AG20443 (cell line): ENCODE measurements around the gene NETO1.

Source experiments
- DNase-seq: peaks from one replicate; pipeline ENCODE4 v3.0.0; 2012; ENCODE audit warnings: low spot score, mixed read lengths

Gene NETO1

DNA sequence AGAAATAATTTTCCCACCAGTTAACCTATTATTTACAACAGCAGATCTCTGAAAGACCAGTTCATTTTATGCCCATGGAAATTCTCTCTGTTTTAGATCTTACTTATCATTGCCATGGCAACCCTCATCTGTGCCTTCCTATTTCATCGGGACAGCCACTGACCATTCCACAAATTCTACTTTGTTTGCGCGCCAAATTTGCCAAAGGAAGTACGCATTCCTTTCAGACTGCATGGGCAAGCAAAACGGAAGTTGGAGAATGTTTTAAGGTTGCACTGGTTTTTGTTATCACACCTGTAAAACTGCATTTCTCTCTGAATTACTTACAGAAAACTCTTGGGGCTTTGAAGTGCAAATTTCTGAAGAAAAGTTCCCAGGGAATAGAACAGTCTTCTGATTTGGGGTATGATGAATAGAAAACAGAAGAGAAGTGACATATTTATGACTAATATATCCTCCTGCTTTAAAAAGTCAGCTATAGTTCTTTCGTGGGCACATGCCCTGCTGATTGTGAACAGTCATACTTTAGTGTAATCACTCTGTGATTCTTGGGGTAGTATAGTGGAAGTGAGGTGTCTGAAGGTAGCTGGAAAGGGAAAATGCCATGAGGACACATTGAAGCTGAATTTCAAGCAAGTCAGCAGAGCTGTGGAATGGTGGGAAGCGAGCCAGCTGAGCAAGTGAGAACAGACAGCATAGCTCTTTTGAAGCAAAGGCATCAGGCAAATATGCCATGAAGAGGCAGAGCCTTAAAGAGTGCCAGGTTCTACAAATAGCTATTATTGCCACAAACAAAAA lies 20.9 kb downstream of the NETO1 start:
- no peak for DNase-seq

GRCh38 chr18:72843743-72844142 lies 24.0 kb downstream of the NETO1 start:
- DNase-seq = no peak

GRCh38 chr18:72840109-72840508 lies 27.7 kb downstream of the NETO1 start:
- no peak for DNase-seq

- DNase-seq = no peak
These were observed 33.1 kb downstream of the NETO1 start for GRCh38 chr18:72834731-72835130.

- no peak for DNase-seq
These were observed 34.3 kb downstream of the NETO1 start for GRCh38 chr18:72833471-72833870.

DNA sequence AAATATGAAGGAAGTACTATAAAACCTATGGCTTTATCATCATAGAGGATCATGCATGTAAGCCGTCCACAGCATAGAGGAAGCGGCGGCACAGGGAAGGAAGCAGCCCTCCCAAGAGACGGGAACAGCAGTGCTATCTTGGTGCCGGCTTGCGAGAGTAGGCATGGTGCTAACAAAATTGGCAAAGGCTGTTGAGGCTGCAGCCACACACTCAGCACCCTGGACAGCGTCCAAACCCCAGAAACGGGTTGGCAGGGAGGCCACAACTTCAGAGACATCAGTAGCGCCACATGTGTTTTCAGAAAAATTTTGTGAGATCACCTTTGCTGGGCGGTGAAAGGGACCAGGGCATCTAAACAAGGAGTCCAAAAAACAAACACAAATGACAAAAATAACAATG lies 37.7 kb downstream of the NETO1 start:
- DNase-seq = peak; percentile 9

GRCh38 chr18:72828601-72829000 lies 39.2 kb downstream of the NETO1 start:
- DNase-seq = no peak

DNA sequence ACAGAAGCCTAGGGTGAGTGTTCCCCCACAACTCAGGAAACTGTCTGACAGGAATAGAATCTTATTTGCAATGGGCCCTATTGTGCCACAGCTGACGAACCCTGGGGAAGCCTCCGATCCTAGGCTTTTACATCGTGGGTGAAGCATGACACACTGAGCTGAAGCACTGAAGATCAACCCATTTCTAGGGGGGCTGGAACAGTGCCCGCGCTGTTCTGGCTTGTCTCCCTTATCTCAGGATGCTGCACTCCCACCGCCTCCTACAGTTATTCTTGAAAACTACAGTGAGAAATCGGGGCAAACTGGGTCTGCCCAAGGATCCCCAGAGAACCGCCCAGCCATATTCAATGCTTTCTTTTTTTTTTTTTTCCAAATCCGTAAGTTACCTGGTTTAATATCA lies 41.1 kb downstream of the NETO1 start:
- no peak for DNase-seq

- no peak for DNase-seq
These were observed 44.4 kb downstream of the NETO1 start for GRCh38 chr18:72823345-72823744.

GRCh38 chr18:72822202-72822601 lies 45.6 kb downstream of the NETO1 start:
- no peak for DNase-seq

GRCh38 chr18:72820571-72820970 lies 47.2 kb downstream of the NETO1 start:
- no peak for DNase-seq

DNA sequence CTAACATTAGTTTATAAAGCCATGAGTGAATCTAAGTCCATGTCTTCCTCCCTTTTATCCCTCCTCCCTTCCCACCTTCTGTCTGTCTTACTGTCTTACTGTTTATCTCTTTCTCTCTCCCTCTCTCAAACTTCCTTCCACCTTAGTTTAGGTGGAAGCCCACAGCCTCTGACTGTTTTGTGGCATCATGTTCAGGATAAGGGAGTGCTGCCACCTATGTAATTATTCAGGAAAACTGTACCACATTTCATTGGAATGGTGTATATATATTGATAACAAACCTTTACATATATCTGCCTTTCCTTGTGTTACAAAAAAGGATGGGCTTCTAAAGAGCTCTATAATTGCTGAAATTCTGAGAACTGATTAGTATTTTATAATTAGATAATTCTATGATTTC lies 48.7 kb downstream of the NETO1 start:
- DNase-seq = no peak

GRCh38 chr18:72811047-72811446 lies 56.7 kb downstream of the NETO1 start:
- no peak for DNase-seq

DNA sequence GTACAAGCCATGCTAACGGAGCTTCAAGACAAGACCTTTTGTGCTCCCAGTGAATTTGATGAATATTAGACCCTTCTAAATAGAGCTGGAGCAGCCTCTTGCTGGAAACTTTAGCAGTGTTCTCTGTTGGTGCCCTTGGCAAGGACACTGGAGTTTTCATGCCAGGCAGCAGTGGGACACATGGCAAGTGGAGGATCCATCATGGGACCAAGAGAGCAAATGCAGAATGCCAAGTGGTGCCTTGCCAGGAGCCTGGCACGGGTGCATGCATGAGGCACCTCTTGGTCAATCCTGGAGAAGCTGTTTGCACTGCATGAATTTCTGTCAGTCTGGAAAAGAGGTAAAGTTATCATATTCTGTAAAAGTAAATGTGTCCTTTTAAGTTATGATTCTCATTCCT lies 59.1 kb downstream of the NETO1 start:
- DNase-seq = no peak

DNA sequence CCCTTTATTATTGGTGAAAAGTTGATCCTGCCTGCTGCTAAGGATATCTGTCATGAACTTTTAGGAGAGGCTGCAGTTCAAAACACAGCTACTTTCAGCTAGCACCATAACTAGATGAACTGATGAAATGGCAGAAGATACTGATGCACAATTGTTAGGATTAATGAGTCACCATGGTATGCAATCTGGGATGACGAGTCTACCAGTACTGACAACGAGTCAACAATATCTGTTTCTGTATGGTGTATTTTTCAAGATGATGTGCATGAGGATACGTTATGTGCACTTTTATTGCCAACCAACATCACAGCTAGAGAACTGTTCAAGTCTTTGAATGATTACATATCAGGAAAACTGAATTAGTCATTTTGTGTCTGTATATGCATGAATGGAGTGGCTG lies 68.7 kb downstream of the NETO1 start:
- no peak for DNase-seq

GRCh38 chr18:72783530-72783929 lies 84.3 kb downstream of the NETO1 start:
- no peak for DNase-seq

DNA sequence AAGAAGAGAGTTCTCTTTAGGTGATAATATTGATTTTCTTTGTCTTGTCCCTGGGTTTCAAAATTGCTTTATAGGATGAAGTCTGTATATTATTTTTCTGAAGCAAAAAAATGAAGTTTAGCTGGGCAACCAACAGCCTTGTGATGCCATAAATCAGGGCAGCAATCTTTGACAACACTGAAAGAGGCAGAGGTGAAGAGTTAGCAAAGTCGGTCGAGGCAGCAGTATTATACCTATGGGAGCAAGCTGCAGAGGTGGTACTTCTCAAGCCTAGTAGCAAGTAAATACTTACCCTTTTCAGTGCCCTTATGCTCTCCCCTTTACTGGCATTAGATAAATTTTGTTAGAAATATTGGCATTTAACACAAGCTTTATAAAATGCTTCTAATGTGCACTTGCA lies 92.9 kb downstream of the NETO1 start:
- DNase-seq = no peak

DNA sequence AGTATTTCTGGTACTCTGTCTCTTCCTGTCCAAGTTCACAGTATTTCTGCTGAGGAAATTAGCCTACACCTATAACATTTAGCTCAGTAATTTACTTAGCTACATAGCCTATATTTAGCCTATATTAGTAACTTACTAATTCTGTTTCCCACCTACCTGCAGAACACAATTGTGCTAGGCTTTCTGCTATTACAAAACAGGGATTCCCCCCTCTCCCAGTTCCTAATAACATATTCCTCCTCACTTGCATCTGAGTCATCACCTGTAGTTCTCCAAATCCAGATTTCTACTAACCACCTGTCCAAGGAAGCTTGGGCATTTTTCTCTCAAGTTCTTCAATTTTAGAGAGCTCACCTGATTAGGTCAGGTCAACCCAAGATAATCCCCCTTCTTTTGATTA lies 94.9 kb downstream of the NETO1 start:
- DNase-seq = no peak

DNA sequence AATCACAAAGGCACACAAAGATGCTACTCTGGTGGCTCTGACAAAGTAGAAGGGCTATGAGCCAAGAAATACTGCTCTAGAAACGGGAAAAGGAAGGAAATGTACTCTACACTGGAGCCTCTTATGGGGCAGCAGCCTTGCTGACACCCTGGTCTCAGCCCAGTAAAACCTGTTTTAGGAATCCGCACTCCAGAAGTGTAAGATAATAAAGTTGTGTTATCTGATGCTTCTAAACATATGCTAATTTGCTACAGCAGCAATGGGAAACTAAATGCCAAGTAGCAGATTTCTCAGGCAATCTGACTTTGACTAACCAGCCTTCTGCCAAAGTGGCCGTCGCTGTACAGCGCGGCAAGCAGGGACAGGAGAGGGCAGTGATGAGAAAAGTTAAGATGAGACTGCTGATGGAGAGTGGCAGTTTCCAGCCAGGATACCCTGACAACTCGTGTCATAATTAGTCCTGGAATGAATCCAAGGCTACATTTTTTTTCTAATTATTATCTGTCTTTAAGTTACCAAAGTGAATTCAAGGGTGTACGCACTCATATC lies 99.0 kb downstream of the NETO1 start:
- no peak for DNase-seq

- DNase-seq = peak; percentile 43
These were observed 105.2 kb downstream of the NETO1 start for GRCh38 chr18:72762515-72763122.

GRCh38 chr18:72752220-72752619 lies 115.6 kb downstream of the NETO1 start:
- no peak for DNase-seq

GRCh38 chr18:72742002-72742401 lies 125.8 kb downstream of the NETO1 start:
- no peak for DNase-seq

DNA sequence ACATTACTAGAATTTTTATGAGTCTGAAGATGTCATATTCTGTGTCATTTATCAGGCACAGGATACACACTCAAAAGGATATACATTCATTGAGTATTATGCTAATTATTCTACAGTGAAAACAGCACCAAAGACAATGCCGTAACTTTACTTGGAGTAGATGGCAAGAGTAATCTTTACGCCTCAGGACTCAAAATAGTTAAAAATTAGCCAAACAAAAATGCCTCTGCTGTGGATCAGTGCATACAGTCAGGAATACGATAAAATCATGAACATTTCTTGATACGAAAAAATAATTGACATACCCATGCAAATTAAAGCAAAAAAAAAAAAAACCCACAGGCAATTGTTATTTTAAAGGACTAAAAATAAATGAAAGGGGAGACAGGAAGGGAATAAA lies 129.7 kb downstream of the NETO1 start:
- no peak for DNase-seq

DNA sequence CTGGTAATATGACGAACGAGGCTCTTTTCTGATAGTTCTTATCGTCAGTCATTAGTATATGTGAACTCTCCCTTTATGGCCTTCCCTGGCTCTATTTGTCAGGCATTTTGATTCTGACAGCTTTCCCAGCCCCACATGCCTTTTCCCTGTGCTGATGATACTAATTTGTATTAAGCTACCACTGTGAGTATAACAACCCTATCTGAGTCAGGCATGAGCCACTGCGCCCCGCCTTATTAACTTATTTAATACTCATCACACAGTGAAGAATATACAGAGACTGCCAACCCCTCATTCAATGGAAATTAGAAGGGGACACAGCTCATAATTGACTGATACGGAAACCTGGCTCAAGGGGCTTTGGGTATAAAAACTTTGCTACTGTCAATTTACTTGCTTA lies 140.0 kb downstream of the NETO1 start:
- DNase-seq = no peak
